HG03442 (cell line): ENCODE results near the gene HHIPL1.

Source experiments
- ATAC-seq: cut with Tn5 transposase; IDR thresholded peaks from one replicate; pipeline ENCODE4 v1.9.1; 2021; ENCODE audit warnings: mild to moderate bottlenecking, moderate library complexity; ENCODE audit not compliant: unreplicated experiment

HHIPL1 gene

DNA sequence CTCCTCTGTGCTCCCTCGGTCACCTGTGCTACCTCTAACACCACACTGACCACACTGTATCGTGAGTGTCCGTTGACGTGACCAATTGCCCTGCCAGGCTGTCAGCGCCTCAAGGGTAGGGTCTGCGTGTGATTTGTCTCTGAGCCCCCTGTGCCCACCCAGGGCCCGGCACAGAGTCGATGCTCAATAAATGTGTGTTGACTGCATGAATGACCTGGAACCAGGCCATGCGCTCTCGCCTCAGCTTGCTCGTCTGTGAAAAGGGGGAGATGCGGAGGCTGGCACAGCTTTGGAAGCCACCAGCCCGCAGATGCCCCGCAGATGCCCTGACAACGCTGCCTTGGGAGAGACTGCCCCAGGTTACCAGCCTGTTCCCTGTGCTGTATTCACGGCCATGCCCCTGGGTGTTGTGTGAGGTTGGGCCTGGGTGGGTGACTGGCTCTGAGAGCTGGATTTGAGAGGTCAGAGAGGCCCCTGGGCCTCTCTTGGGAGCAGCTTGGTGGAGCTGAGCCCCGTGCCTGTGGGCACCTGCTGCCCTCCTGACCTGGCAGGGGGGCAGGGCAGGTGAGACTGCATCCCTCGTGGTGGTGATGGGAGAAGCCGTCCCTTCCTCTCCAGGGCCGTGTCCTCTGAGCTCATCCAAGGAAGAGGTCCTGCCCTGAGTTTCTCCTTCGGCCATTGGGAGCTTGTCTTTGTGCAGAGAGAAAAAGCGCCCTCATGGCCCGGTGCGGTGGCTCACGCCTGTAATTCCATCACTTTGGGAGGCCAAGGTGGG, 82.4 kb downstream of the HHIPL1 start:
- no peak for ATAC-seq

- ATAC-seq: no peak
These were observed 83.4 kb downstream of the HHIPL1 start for GRCh38 chr14:99728231-99728920.

DNA sequence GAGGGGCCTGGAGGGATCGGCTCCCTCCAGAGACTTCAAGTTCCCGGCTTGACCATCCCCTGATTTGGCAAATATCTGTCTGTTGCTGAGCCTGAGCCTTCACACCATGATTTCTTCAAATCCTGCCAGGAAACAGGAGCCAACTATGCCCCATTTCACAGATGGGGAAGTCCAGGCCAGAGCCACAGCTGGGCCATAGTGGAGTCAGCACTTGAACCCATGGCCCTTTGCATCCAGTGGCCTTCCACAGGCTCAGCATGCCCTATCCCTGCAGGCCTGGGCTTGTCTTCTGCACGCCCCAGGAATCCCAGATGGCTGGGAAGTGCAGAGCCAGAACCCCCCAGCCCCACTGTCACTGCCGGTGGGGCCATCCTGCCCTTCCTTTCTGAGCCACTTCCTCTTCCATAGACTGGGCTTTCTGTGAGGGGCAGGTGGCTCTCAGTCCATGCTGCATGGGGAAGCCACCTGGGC, 84.1 kb downstream of the HHIPL1 start:
- ATAC-seq: no peak
